ENCODE measurements around the gene GTPBP4.

GTPBP4 gene

GRCh38 chr10:1015688-1016087 is 27.5 kb downstream of the GTPBP4 start:
- no peak overlapping the region for H3K4me3 ChIP-seq (ENCODE audit: severe bottlenecking)
- H3K4me1 ChIP-seq (ENCODE audit: insufficient read depth, poor library complexity, severe bottlenecking) = no peaks in the 10 kb centered on the region
- no peak overlapping the region for H3K27ac ChIP-seq (ENCODE audit: poor library complexity, severe bottlenecking)
- no peaks in the 10 kb centered on the region for H3K27me3 ChIP-seq (ENCODE audit: insufficient read depth, poor library complexity, severe bottlenecking)
- H3K9me3 ChIP-seq (ENCODE audit: severe bottlenecking) = no peaks in the 10 kb centered on the region
- no peak for TF ChIP-seq CTCF (IDR thresholded peaks at IDR 0.05; ENCODE audit: poor library complexity, severe bottlenecking)
- no peak for ATAC-seq (ENCODE audit: low read depth)
- H3K36me3 ChIP-seq (ENCODE audit: low read depth) = peaks cover 64% of the 10 kb centered on the region
- no peak for DNase-seq (ENCODE audit: low spot score)

DNA sequence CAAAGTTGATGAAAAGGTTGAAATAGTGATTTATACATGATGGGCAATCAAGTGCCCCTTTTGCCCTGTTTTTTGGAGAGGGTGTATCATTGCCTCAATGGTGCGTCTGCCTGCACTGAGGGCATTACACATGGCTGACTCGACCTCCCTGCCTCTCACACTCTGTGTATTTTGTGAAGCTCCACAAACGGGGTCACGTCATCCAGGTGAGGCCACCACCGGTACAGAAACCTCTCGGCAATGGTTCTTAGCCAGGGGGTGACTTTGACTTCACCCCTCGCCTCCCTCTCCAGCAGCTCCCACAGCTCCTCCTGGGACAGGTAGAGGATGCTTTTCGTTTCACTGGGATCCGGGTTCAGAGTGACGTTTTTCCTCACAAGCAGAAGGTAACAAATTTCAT is 31.1 kb downstream of the GTPBP4 start:
- Histone ChIP-seq H3K9me3 (ENCODE audit: severe bottlenecking) (no peaks in the 10 kb centered on the region), H3K4me3 (ENCODE audit: severe bottlenecking) (no peak overlapping the region), H3K27ac (ENCODE audit: poor library complexity, severe bottlenecking) (no peak overlapping the region), H3K27me3 (ENCODE audit: insufficient read depth, poor library complexity, severe bottlenecking) (no peaks in the 10 kb centered on the region), H3K36me3 (ENCODE audit: low read depth) (peaks cover 32% of the 10 kb centered on the region), H3K4me1 (ENCODE audit: insufficient read depth, poor library complexity, severe bottlenecking) (no peaks in the 10 kb centered on the region)
- no peak for DNase-seq (ENCODE audit: low spot score)
- no peak for TF ChIP-seq CTCF (IDR thresholded peaks at IDR 0.05; ENCODE audit: poor library complexity, severe bottlenecking)
- no peak for ATAC-seq (ENCODE audit: low read depth)

GRCh38 chr10:1020460-1020859 is 32.2 kb downstream of the GTPBP4 start:
- Histone ChIP-seq H3K27ac (ENCODE audit: poor library complexity, severe bottlenecking) (no peak overlapping the region), H3K4me1 (ENCODE audit: insufficient read depth, poor library complexity, severe bottlenecking) (no peaks in the 10 kb centered on the region), H3K36me3 (ENCODE audit: low read depth) (peaks cover 26% of the 10 kb centered on the region), H3K4me3 (ENCODE audit: severe bottlenecking) (no peak overlapping the region), H3K9me3 (ENCODE audit: severe bottlenecking) (no peaks in the 10 kb centered on the region), H3K27me3 (ENCODE audit: insufficient read depth, poor library complexity, severe bottlenecking) (no peaks in the 10 kb centered on the region)
- no peak for TF ChIP-seq CTCF (IDR thresholded peaks at IDR 0.05; ENCODE audit: poor library complexity, severe bottlenecking)
- peak; percentile 37; the same call in 2 of the 3 replicates for ATAC-seq (ENCODE audit: low read depth)
- no peak for DNase-seq (ENCODE audit: low spot score)

DNA sequence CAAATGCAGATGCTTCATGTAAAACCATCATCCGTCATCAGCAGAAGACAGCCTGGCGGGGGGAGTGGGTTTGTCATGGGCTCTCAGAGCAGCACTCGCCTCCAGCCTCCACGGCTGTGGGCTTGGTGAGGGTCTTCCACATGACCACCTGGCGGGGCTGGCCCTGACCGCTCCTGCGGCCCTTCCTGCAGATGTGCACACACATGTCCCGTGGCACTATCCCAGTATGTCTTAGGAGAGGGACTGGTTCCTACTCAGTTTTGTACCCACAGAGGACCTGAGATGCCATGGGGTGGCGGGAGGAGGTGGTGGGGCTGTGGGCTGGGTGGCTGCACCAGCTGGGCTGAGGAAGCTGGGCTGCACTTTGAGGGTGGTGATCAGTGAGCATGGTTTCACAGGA is 32.7 kb downstream of the GTPBP4 start:
- TF ChIP-seq CTCF (IDR thresholded peaks at IDR 0.05; ENCODE audit: poor library complexity, severe bottlenecking) = no peak
- no peak overlapping the region for H3K27ac ChIP-seq (ENCODE audit: poor library complexity, severe bottlenecking)
- no peaks in the 10 kb centered on the region for H3K9me3 ChIP-seq (ENCODE audit: severe bottlenecking)
- no peaks in the 10 kb centered on the region for H3K4me1 ChIP-seq (ENCODE audit: insufficient read depth, poor library complexity, severe bottlenecking)
- H3K36me3 ChIP-seq (ENCODE audit: low read depth) = peaks cover 26% of the 10 kb centered on the region
- DNase-seq (ENCODE audit: low spot score) (no peak), ATAC-seq (ENCODE audit: low read depth) (peak; percentile 19; the same call in 1 of the 3 replicates)
- no peak overlapping the region for H3K4me3 ChIP-seq (ENCODE audit: severe bottlenecking)
- H3K27me3 ChIP-seq (ENCODE audit: insufficient read depth, poor library complexity, severe bottlenecking) = no peaks in the 10 kb centered on the region

DNA sequence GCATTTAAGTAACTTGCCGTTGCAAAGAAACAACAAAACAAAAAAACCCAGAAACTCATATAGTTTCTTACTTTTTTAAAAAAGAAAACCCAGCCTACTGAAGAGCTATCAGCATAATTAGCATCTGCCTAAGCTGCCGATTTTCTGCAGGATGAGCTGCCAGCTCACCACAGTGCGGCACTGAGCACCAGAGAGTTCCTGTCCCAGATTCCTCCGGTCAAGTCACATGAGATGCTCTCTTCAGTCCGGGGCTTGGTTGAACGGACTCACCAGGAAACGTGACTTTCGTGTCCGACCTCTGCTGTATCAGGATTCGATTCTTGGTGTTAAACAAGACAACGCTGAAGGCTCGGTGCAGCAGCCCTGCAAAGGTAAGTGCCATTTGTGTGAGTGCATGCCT is 34.2 kb downstream of the GTPBP4 start:
- no peak for TF ChIP-seq CTCF (IDR thresholded peaks at IDR 0.05; ENCODE audit: poor library complexity, severe bottlenecking)
- ATAC-seq (ENCODE audit: low read depth) = no peak
- DNase-seq (ENCODE audit: low spot score) = no peak

More for the DNA sequence above, 34.2 kb downstream of the GTPBP4 start:
- Histone ChIP-seq H3K27ac (ENCODE audit: poor library complexity, severe bottlenecking) (no peak overlapping the region), H3K4me3 (ENCODE audit: severe bottlenecking) (no peak overlapping the region), H3K27me3 (ENCODE audit: insufficient read depth, poor library complexity, severe bottlenecking) (no peaks in the 10 kb centered on the region), H3K9me3 (ENCODE audit: severe bottlenecking) (no peaks in the 10 kb centered on the region), H3K4me1 (ENCODE audit: insufficient read depth, poor library complexity, severe bottlenecking) (no peaks in the 10 kb centered on the region), H3K36me3 (ENCODE audit: low read depth) (peaks cover 13% of the 10 kb centered on the region)

Data from RWPE2 (cell line).